Measurements from ENCODE around the gene IL18BP.

IL18BP gene

GRCh38 chr11:71998649-71999310 lies at the start of gene IL18BP:
Gene IL18BP (plus strand): TSS chr11:71998909. CDS start chr11:71999985, 1,076 bp downstream.
- no peak for DNase-seq

- DNase-seq = no peak
Measured at GRCh38 chr11:71949034-71949433, 49.7 kb upstream of the IL18BP start.

- no peak for DNase-seq
Measured at GRCh38 chr11:71951741-71952310, 46.9 kb upstream of the IL18BP start.

GRCh38 chr11:71955898-71956456 lies 42.7 kb upstream of the IL18BP start:
- DNase-seq = no peak

GRCh38 chr11:71962428-71963038 lies 36.2 kb upstream of the IL18BP start:
- DNase-seq = no peak

GRCh38 chr11:71963468-71963867 lies 35.2 kb upstream of the IL18BP start:
- DNase-seq = no peak

GRCh38 chr11:71964641-71965040 lies 34.1 kb upstream of the IL18BP start:
- DNase-seq = no peak

- DNase-seq = no peak
Measured at GRCh38 chr11:71971680-71972079, 27.0 kb upstream of the IL18BP start.

- no peak for DNase-seq
Measured at GRCh38 chr11:71976551-71976950, 22.2 kb upstream of the IL18BP start.

- DNase-seq = no peak
Measured at GRCh38 chr11:71977090-71977489, 21.6 kb upstream of the IL18BP start.

GRCh38 chr11:71977743-71978418 lies 20.8 kb upstream of the IL18BP start:
- DNase-seq = no peak

GRCh38 chr11:71979094-71979493 lies 19.6 kb upstream of the IL18BP start:
- DNase-seq = no peak

- no peak for DNase-seq
Measured at GRCh38 chr11:71979602-71980001, 19.1 kb upstream of the IL18BP start.

- no peak for DNase-seq
Measured at GRCh38 chr11:71986131-71986530, 12.6 kb upstream of the IL18BP start.

- DNase-seq = no peak
Measured at GRCh38 chr11:71987521-71987920, 11.2 kb upstream of the IL18BP start.

GRCh38 chr11:71988050-71988449 lies 10.7 kb upstream of the IL18BP start:
- DNase-seq = no peak

- DNase-seq = no peak
Measured at GRCh38 chr11:71990701-71991100, 8.0 kb upstream of the IL18BP start.

- DNase-seq = no peak
Measured at GRCh38 chr11:71991494-71991893, 7.2 kb upstream of the IL18BP start.

GRCh38 chr11:71992136-71992730 lies 6.5 kb upstream of the IL18BP start:
- DNase-seq = no peak

GRCh38 chr11:71994786-71995185 lies 3.9 kb upstream of the IL18BP start:
- no peak for DNase-seq

GRCh38 chr11:71995726-71996291 lies 2.9 kb upstream of the IL18BP start:
- no peak for DNase-seq

GRCh38 chr11:71996517-71996916 lies 2.2 kb upstream of the IL18BP start:
- no peak for DNase-seq

GRCh38 chr11:71996946-71997345 lies 1.8 kb upstream of the IL18BP start:
- DNase-seq = no peak

All from T1000 (cell line).